ENCODE measurements around the gene ZIC5.

ZIC5 gene

GRCh38 chr13:99987154-99988019 is 15.8 kb upstream of the ZIC5 start:
- no peak for FAIRE-seq

GRCh38 chr13:99986741-99987140 is 15.2 kb upstream of the ZIC5 start:
- no peak for FAIRE-seq

- no peak for FAIRE-seq
Measured at GRCh38 chr13:99985886-99986527, 14.4 kb upstream of the ZIC5 start.

GRCh38 chr13:99985241-99985874 is 13.8 kb upstream of the ZIC5 start:
- FAIRE-seq, result no peak

GRCh38 chr13:99984461-99985240 is 13.1 kb upstream of the ZIC5 start:
- FAIRE-seq, result no peak

- FAIRE-seq, result no peak
Measured at GRCh38 chr13:99983499-99984401, 12.2 kb upstream of the ZIC5 start.

GRCh38 chr13:99982731-99983498 is 11.3 kb upstream of the ZIC5 start:
- no peak for FAIRE-seq

GRCh38 chr13:99982036-99982730 is 10.6 kb upstream of the ZIC5 start:
- no peak for FAIRE-seq

- no peak for FAIRE-seq
Measured at GRCh38 chr13:99981735-99982035, 10.1 kb upstream of the ZIC5 start, which contains the start of gene ZIC2. Gene ZIC2, plus strand, starts transcription at chr13:99981784. Its CDS starts 281 bp downstream, at chr13:99982065.

- no peak for FAIRE-seq
Measured at GRCh38 chr13:99980824-99981734, 9.5 kb upstream of the ZIC5 start.

- no peak for FAIRE-seq
Measured at GRCh38 chr13:99980201-99980823, 8.7 kb upstream of the ZIC5 start.

GRCh38 chr13:99979453-99980200 is 8.1 kb upstream of the ZIC5 start:
- no peak for FAIRE-seq

- no peak for FAIRE-seq
Measured at GRCh38 chr13:99978799-99979452, 7.4 kb upstream of the ZIC5 start.

- no peak for FAIRE-seq
Measured at GRCh38 chr13:99977912-99978798, 6.6 kb upstream of the ZIC5 start.

- no peak for FAIRE-seq
Measured at GRCh38 chr13:99977334-99977911, 5.9 kb upstream of the ZIC5 start.

- no peak for FAIRE-seq
Measured at GRCh38 chr13:99976575-99976974, 5.0 kb upstream of the ZIC5 start.

Measured in colon (tissue), 2 donors.